H4 (cell line): ENCODE results near the gene ZGRF1. TPM values are rescaled to one million over a fixed set of nuclear protein-coding genes. Genes with fewer than 3 reads are reported as not detected.
"Not testable (repeated sequence)": the region's sequence is repeated elsewhere in the genome, so short reads cannot be mapped to it uniquely, and the experiment has no call there.

Experiments used
- DNase-seq: peaks from one replicate; pipeline ENCODE4 v3.0.0-alpha.2; 2015; ENCODE audit warnings: low spot score
- total RNA-seq: library from RNA; depleted of rRNA; stranded (reverse); fragments of >200 nt; shearing (Covaris generic); gene quantifications from 2 replicates; pipeline ENCODE4 v1.2.3, GENCODE V29; 2014

Gene ZGRF1
- total RNA-seq, 1 experiment from 2014 or later = 10.4 TPM

GRCh38 chr4:112557676-112558411 lies 78.9 kb downstream of the ZGRF1 start:
- no peak for DNase-seq

GRCh38 chr4:112554271-112554670 lies 82.4 kb downstream of the ZGRF1 start:
- not testable (repeated sequence) for DNase-seq

GRCh38 chr4:112552668-112553067 lies 84.0 kb downstream of the ZGRF1 start:
- no peak for DNase-seq

GRCh38 chr4:112550728-112551127 lies 86.0 kb downstream of the ZGRF1 start:
- DNase-seq = no peak

GRCh38 chr4:112546476-112546875 lies 90.2 kb downstream of the ZGRF1 start:
- DNase-seq = no peak

- no peak for DNase-seq
These were observed 91.4 kb downstream of the ZGRF1 start for GRCh38 chr4:112545346-112545745.

- DNase-seq = no peak
These were observed 96.0 kb downstream of the ZGRF1 start for GRCh38 chr4:112540695-112541094.

- DNase-seq = no peak
These were observed 100.6 kb downstream of the ZGRF1 start for GRCh38 chr4:112536123-112536522.

- peak; percentile 20 for DNase-seq
These were observed 104.4 kb downstream of the ZGRF1 start for GRCh38 chr4:112532267-112532666.

GRCh38 chr4:112531146-112531545 lies 105.6 kb downstream of the ZGRF1 start:
- no peak for DNase-seq

- DNase-seq = no peak
These were observed 110.6 kb downstream of the ZGRF1 start for GRCh38 chr4:112526061-112526460.

GRCh38 chr4:112523764-112524505 lies 112.8 kb downstream of the ZGRF1 start:
- peak; percentile 21 for DNase-seq

- no peak for DNase-seq
These were observed 113.5 kb downstream of the ZGRF1 start for GRCh38 chr4:112523008-112523721.

GRCh38 chr4:112522431-112522830 lies 114.3 kb downstream of the ZGRF1 start:
- not testable (repeated sequence) for DNase-seq

GRCh38 chr4:112521123-112522023 lies 115.3 kb downstream of the ZGRF1 start:
- DNase-seq = no peak

GRCh38 chr4:112520598-112521122 lies 116.0 kb downstream of the ZGRF1 start:
- DNase-seq = no peak

- DNase-seq = no peak
These were observed 116.8 kb downstream of the ZGRF1 start for GRCh38 chr4:112519689-112520597.

GRCh38 chr4:112518675-112519074 lies 118.0 kb downstream of the ZGRF1 start:
- no peak for DNase-seq

- no peak for DNase-seq
These were observed 118.8 kb downstream of the ZGRF1 start for GRCh38 chr4:112517911-112518310.

- DNase-seq = no peak
These were observed 119.6 kb downstream of the ZGRF1 start for GRCh38 chr4:112517067-112517634.
